RWPE2 (cell line): ENCODE measurements around the gene PRAME.

Experiments
- ATAC-seq: fragments of 200-7000 bp; cut with Tn5 transposase; 3 replicates; pipeline ENCODE4 v1.9.1; 2021; ENCODE audit warnings: low read depth
- DNase-seq: peaks from one replicate; pipeline ENCODE4 v3.0.0-alpha.2; 2020; ENCODE audit warnings: low spot score
- H3K27ac ChIP-seq: fragments of 450-650 bp; 2 replicates; pipeline ENCODE4 v1.5.1; 2017; ENCODE audit warnings: mild to moderate bottlenecking; ENCODE audit not compliant: poor library complexity, severe bottlenecking
- H3K27me3 ChIP-seq: fragments of 250-450 bp; sonication (Bioruptor Pico); 2 replicates; pipeline ENCODE4 v1.5.1; 2021; ENCODE audit warnings: mild to moderate bottlenecking, moderate library complexity; ENCODE audit not compliant: insufficient read depth, poor library complexity, severe bottlenecking
- H3K36me3 ChIP-seq: fragments of 250-450 bp; sonication (Bioruptor Pico); 2 replicates; pipeline ENCODE4 v1.5.1; 2020; ENCODE audit warnings: low read depth, mild to moderate bottlenecking, moderate library complexity
- H3K4me1 ChIP-seq: fragments of 250-450 bp; sonication (Bioruptor Pico); 2 replicates; pipeline ENCODE4 v1.5.1; 2021; ENCODE audit warnings: mild to moderate bottlenecking, moderate library complexity; ENCODE audit not compliant: insufficient read depth, poor library complexity, severe bottlenecking
- H3K4me3 ChIP-seq: fragments of 250-450 bp; sonication (Bioruptor Pico); 2 replicates; pipeline ENCODE4 v1.5.1; 2021; ENCODE audit warnings: mild to moderate bottlenecking, moderate library complexity; ENCODE audit not compliant: severe bottlenecking
- H3K9me3 ChIP-seq: fragments of 250-450 bp; sonication (Bioruptor Pico); 2 replicates; pipeline ENCODE4 v1.5.1; 2021; ENCODE audit warnings: mild to moderate bottlenecking, moderate library complexity; ENCODE audit not compliant: severe bottlenecking
- CTCF ChIP-seq: fragments of 450-650 bp; IDR thresholded peaks from one replicate; pipeline ENCODE4 v1.5.1; 2017; ENCODE audit warnings: mild to moderate bottlenecking, moderate library complexity; ENCODE audit not compliant: poor library complexity, severe bottlenecking

PRAME gene

GRCh38 chr22:22526125-22526912 lies 32.7 kb downstream of the PRAME start:
- no peak overlapping the region for H3K27ac ChIP-seq
- no peak for TF ChIP-seq CTCF
- ATAC-seq (no peak), DNase-seq (no peak)
- peaks cover 4% of the 10 kb centered on the region for H3K9me3 ChIP-seq
- no peaks in the 10 kb centered on the region for H3K36me3 ChIP-seq
- H3K4me3 ChIP-seq: no peak overlapping the region
- no peaks in the 10 kb centered on the region for H3K27me3 ChIP-seq
- H3K4me1 ChIP-seq: peaks cover under 1% of the 10 kb centered on the region

- ATAC-seq: no peak
- H3K27ac ChIP-seq: no peak overlapping the region
- no peak overlapping the region for H3K4me3 ChIP-seq
- no peaks in the 10 kb centered on the region for H3K27me3 ChIP-seq
- H3K36me3 ChIP-seq: no peaks in the 10 kb centered on the region
- H3K4me1 ChIP-seq: peaks cover 9% of the 10 kb centered on the region
- no peak for TF ChIP-seq CTCF
- no peak for DNase-seq
- H3K9me3 ChIP-seq: peaks cover 6% of the 10 kb centered on the region
Measured at GRCh38 chr22:22523494-22523893, 35.6 kb downstream of the PRAME start.

- no peak for TF ChIP-seq CTCF
- H3K27ac ChIP-seq: no peak overlapping the region
- ATAC-seq (no peak), DNase-seq (no peak)
- H3K9me3 ChIP-seq: peaks cover 9% of the 10 kb centered on the region
- no peak overlapping the region for H3K4me3 ChIP-seq
- no peaks in the 10 kb centered on the region for H3K36me3 ChIP-seq
- H3K27me3 ChIP-seq: no peaks in the 10 kb centered on the region
- H3K4me1 ChIP-seq: peaks cover 9% of the 10 kb centered on the region
Measured at GRCh38 chr22:22521631-22522030, 37.4 kb downstream of the PRAME start.

GRCh38 chr22:22520667-22521602 lies 38.1 kb downstream of the PRAME start:
- Histone ChIP-seq H3K27ac (no peak overlapping the region), H3K36me3 (no peaks in the 10 kb centered on the region), H3K4me3 (no peak overlapping the region), H3K4me1 (peaks cover 9% of the 10 kb centered on the region), H3K9me3 (peaks cover 10% of the 10 kb centered on the region), H3K27me3 (no peaks in the 10 kb centered on the region)
- no peak for DNase-seq
- TF ChIP-seq CTCF: no peak
- ATAC-seq: peak; percentile 56
